Measurements from ENCODE around the gene THY1.
"Not testable (repeated sequence)": the region's sequence is repeated elsewhere in the genome, so short reads cannot be mapped to it uniquely, and the experiment has no call there.

The THY1 gene

GRCh38 chr11:119422809-119423508 is at the start of gene THY1:
TSS of gene THY1 (minus strand) at chr11:119423172. CDS start at chr11:119420905, 2,267 bp downstream.
- in situ Hi-C loops (cut with MboI; ENCODE audit: low sequenced_read_pairs), result no loop called here

DNA sequence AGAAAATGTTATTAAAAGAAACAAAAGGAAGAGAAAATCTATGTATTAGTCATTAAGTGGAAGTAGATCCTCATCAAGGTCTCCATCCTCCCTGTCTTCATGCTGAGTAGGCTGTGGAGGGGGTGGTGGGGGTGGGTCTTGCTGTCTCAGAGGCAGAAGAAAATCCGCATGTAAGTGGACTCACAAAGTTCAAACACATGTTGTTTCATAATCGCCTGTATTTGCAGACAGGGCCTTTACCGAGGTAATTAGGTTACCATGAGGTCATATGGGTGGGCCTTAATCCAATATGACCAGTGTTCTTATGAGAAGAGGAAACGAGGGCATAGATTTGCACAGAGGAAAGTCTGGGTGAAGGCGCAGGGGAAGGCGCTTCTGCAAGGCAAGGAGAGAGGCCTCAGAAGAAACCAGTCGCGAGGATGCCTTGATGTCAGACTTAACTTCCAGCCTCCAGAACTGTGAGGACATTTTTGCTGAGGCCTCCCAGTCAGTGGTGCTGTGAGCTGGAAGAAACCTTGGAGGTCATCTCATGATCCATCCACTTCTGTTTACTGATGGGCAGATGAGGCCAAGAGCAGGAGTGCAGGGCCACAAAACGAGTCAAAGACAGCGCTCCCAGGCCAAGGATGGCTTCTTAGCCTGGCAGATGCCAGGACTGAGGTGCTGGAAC is 49.3 kb upstream of the THY1 start:
- in situ Hi-C loops (cut with MboI; ENCODE audit: low sequenced_read_pairs), result no loop called here

GRCh38 chr11:119471329-119471728 is 48.4 kb upstream of the THY1 start:
- in situ Hi-C loops (cut with MboI; ENCODE audit: low sequenced_read_pairs), result no loop called here

DNA sequence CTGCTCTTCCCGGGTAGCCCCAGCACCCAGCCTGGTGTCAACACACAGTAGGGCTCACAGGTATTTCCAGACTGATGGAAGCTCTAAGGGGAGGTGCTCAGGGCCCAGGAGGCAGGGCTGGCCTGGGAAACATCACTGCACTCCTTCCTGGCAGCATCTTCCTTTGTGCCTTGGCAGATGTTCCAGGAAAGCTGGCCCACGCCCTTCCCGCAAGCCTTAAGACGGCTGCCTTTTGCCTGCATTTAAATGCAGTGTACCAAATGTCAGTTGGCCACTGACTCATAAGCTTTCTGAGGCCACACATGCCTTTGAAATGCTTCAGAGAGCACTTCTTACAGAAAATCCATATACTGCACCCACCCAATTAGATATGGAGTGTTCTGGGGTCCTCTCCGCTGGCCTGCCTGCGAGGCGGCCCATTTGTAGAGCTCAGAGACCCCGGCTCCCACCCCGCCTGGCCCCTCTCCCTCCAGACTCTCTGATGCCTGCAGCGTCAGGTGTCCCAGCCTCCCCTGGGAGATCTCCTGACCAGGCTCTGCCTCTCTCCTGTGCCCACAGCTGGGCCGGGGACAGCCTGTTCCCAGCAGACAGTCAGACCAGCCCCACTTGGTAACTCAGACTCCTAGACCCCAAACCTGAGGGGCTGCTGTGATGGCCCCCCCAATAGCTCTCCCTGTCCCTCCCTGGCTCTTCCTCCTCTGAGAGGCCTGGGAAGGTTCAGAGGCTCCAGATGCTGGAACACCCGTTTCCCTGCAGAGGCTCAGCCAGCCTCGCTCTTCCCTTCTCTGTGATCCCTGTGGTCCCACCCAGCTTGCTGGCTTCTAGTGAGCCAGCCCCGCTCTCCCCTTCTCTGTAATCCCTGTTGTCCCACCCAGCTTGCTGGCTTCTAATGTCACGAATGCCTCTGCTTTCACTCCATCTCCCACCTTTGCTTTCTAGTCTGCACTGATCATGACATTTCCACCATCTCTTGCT is 47.6 kb upstream of the THY1 start:
- in situ Hi-C loops (cut with MboI; ENCODE audit: low sequenced_read_pairs), result no loop called here

GRCh38 chr11:119469506-119469905 is 46.5 kb upstream of the THY1 start:
- in situ Hi-C loops (cut with MboI; ENCODE audit: low sequenced_read_pairs), result no loop called here

GRCh38 chr11:119468511-119468910 is 45.5 kb upstream of the THY1 start:
- in situ Hi-C loops (cut with MboI; ENCODE audit: low sequenced_read_pairs), result no loop called here

DNA sequence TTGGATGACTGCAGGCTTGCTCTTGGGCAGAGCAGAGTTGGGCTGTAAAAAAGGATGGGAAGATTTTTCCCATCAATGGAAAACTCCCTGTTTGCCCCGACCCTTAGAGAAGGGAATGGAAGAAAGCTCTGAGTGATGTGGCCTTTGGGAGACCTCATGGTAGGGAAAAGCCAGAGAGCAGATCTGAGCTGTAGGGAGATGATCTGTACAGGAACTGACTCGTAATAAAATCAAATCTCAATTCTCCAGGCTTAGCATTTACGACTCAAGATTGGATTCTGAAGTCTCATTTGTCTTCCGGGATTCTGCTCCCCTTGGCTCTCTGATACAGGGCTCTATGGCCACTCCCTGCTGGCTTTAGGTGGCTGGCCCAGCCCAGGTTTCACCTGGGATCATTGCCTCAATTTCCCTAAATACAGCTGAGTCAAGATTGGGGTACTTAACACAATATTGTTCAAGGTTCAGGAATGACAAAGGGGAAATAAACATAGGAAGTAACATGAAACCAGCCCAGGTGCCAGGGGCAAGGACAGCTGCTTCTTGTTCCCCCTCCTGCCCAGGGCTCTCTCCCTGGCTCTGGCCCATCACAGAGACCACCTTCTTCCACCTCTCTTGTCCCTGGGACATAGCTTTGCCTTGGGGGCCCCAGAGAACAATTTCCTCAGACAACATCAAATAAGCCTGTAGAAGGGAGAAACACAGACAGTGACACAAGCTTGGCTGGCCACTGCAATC is 38.4 kb upstream of the THY1 start:
- in situ Hi-C loops (cut with MboI; ENCODE audit: low sequenced_read_pairs), result no loop called here

DNA sequence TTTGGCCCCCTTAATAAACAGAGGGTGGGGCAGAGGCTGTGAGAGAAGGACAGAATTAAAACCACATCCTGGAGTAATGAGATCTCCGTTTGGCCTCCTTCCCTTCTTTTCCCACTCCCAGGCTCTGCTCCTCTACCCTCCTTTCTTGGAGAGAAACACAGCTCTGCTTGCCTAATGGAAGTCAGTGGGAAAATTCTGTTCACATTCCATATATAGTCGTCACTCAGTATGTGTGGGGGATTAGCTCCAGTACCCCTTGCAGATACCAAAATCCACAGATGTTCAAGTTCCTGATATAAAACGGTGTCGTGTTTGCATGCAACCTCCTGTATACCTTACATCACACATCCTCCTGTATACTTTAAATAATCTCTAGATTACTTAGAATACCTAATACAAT is 37.6 kb upstream of the THY1 start:
- in situ Hi-C loops (cut with MboI; ENCODE audit: low sequenced_read_pairs), result no loop called here

DNA sequence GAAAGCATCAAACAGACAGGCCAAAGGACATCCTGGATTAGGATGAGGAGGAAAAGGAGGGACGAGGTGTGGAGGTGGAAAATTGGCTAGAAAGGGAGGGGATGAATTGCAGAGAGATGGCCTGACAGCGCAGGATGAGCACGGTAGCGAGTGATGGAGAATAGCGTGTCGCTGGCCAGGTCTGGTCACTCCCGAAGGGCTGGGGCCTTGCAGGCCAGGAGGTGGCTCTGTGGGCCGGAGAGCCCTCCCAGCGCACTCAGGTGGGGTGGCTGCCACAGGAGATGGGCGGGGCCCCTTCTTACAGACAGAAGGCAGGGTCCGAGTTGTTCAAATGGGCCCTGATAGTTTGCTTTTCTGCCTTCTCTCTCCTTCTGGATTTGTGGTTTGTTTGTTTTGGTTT is 37.1 kb upstream of the THY1 start:
- in situ Hi-C loops (cut with MboI; ENCODE audit: low sequenced_read_pairs), result no loop called here

DNA sequence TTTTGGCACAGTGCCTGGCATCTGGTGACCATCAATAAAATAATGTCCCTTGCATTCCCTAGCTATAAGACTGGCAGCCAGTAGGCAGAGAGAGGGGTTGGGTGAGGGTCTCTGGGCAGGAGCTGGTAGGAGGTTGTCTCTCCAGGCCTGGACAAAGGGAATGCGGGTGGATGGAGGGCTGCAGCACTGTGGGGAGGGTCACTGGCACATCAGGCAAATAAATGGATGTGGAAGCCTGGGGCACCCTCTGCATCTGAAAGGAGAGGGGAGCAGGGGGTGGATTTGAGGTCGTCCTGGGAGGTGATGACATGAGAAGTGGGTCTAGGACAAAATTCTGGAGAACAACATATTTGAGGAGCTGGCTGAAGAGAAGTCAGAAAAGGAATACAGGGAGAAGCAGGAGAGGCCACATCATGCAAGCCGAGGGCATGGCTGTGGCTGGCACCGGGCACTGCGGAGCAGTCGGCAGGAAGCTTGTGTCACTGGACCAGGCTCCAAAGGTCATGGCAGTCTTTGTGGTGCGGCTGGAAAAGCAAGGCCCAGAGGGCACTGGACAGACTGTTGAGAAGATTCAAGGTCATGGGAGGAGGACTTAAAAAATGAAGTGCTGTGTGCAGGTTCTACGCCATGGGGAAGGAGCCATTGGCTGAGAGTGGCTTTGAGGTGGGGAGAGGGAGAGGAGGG is 36.5 kb upstream of the THY1 start:
- in situ Hi-C loops (cut with MboI; ENCODE audit: low sequenced_read_pairs), result no loop called here

- in situ Hi-C loops (cut with MboI; ENCODE audit: low sequenced_read_pairs), result not testable (repeated sequence)
These were observed 32.7 kb upstream of the THY1 start for GRCh38 chr11:119455708-119456107.

- in situ Hi-C loops (cut with MboI; ENCODE audit: low sequenced_read_pairs), result not testable (repeated sequence)
These were observed 32.3 kb upstream of the THY1 start for GRCh38 chr11:119455241-119455640.

- in situ Hi-C loops (cut with MboI; ENCODE audit: low sequenced_read_pairs), result no loop called here
These were observed 30.9 kb upstream of the THY1 start for GRCh38 chr11:119453881-119454280.

- in situ Hi-C loops (cut with MboI; ENCODE audit: low sequenced_read_pairs), result no loop called here
These were observed 27.8 kb upstream of the THY1 start for GRCh38 chr11:119450590-119451326.

GRCh38 chr11:119449498-119449897 is 26.5 kb upstream of the THY1 start:
- in situ Hi-C loops (cut with MboI; ENCODE audit: low sequenced_read_pairs), result no loop called here

DNA sequence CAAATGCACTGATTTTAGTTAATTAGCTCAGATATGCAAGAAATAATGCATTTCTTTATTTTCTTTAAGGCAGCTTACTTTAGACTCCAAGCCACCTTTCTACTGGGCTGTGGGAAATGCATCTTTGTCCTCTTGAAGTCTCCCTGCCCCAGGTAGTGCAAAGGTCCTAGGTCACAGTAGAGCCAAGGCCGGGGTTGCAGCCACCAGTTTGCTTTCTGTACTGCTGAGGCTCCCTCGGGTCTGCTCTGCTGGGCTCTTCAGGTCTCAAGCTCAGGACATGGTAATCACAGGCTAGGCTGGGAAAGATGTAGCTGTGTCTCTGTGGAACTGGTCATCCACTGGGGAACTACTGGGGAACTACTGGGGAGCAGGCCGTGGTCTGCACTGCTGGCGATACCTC is 25.4 kb upstream of the THY1 start:
- in situ Hi-C loops (cut with MboI; ENCODE audit: low sequenced_read_pairs), result no loop called here

GRCh38 chr11:119447664-119448242 is 24.8 kb upstream of the THY1 start:
- in situ Hi-C loops (cut with MboI; ENCODE audit: low sequenced_read_pairs), result no loop called here

DNA sequence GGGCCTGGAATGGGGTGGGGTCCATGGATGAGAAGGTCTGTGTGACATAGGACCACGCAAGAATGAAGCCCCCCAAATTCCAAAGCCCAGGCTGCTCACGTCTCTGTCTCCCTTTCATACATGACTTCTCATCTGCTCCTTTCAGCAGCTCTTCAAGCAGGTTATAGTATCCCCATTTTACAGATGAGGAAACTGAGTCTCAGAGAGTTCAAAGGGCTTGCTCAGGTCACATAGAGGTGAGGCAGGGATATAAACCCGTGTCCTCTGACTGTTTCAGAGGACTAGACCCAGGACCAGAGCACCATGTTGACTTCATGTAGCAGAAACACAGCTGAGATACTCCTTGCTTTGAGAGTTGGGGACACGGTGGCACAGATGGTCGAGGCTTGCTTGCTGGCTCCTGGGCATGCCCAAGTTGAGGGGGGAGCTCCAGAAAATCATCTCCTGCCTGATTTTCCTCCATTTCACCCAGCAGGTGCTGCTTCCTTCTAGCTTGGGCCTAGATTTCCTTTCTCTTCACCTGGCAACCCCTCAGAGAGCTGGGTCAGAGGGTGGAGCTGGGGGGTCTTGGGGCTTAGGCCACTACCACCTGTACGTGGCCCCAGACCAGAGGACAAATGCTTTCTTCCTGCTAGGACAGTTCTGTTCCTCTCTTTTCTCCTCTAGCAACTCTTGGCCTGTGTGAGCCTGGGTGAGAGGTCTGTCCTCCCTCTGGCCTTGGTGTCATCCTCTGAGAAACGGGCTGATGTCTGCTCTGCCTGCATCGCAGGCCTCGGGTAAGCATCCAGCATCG is 24.1 kb upstream of the THY1 start:
- in situ Hi-C loops (cut with MboI; ENCODE audit: low sequenced_read_pairs), result no loop called here
